Prostate gland (tissue), 2 donors: Measurements from ENCODE around the gene TRAPPC3.

ENCODE experiments used
- CTCF ChIP-seq, 4 experiments: fragments of 200-600 bp in 2 of 4; fragments of 450-650 bp in 2 of 4; sonication (generic) in 2 of 4; IDR thresholded peaks; 1 replicate in 3 of 4; 2 replicates in 1 of 4; pipeline ENCODE4 v1.5.1; 2016 to 2019; ENCODE audit warnings: antibody characterized with exemption in 4 of 4, mild to moderate bottlenecking in 2 of 4, moderate library complexity in 2 of 4
- POLR2A ChIP-seq: fragments of 450-650 bp; IDR thresholded peaks from one replicate; pipeline ENCODE4 v1.6.1; 2016; ENCODE audit warnings: antibody characterized with exemption, mild to moderate bottlenecking
- POLR2AphosphoS5 ChIP-seq: sonication (generic); formaldehyde crosslinking; IDR thresholded peaks from one replicate; pipeline ENCODE4 v1.6.1; 2017; ENCODE audit warnings: antibody characterized with exemption

GRCh38 chr1:36134031-36134430 lies 15.3 kb downstream of the TRAPPC3 start:
- TF ChIP-seq CTCF (IDR thresholded peaks at IDR 0.05) = no peak
- TF ChIP-seq POLR2AphosphoS5 = no peak
- no peak for TF ChIP-seq POLR2A
